ENCODE results near the gene OGFOD3.
"Not testable (repeated sequence)": the region's sequence is repeated elsewhere in the genome, so short reads cannot be mapped to it uniquely, and the experiment has no call there.

DNA sequence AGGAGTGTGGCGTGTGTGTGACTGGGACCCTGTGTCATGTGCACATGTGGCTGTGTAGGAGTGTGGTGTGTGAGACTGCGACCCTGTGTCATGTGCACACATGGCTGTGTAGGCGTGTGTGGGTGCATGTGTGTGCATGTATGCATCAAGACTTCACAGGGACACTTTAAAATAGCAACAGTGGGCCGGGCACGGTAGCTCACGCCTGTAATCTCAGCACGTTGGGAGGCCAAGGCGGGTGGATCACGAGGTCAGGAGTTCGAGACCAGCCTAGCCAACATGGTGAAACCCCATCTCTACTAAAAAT, 36.7 kb downstream of the OGFOD3 start:
- TF ChIP-seq, protein P1, sequence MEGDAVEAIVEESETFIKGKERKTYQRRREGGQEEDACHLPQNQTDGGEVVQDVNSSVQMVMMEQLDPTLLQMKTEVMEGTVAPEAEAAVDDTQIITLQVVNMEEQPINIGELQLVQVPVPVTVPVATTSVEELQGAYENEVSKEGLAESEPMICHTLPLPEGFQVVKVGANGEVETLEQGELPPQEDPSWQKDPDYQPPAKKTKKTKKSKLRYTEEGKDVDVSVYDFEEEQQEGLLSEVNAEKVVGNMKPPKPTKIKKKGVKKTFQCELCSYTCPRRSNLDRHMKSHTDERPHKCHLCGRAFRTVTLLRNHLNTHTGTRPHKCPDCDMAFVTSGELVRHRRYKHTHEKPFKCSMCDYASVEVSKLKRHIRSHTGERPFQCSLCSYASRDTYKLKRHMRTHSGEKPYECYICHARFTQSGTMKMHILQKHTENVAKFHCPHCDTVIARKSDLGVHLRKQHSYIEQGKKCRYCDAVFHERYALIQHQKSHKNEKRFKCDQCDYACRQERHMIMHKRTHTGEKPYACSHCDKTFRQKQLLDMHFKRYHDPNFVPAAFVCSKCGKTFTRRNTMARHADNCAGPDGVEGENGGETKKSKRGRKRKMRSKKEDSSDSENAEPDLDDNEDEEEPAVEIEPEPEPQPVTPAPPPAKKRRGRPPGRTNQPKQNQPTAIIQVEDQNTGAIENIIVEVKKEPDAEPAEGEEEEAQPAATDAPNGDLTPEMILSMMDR (conservative IDR thresholded peaks at IDR 0.05; ENCODE audit: low read depth in 2 of 2), result not testable (repeated sequence)
- TF ChIP-seq EZH2 (IDR thresholded peaks at IDR 0.05; ENCODE audit: low read depth, unreplicated experiment); CREB1 (CRISPR knock-in tag; IDR thresholded peaks at IDR 0.05; ENCODE audit: low read depth); EZH2phosphoT487 (IDR thresholded peaks at IDR 0.05; ENCODE audit: unreplicated experiment); POLR2AphosphoS5 (IDR thresholded peaks at IDR 0.05; ENCODE audit: low read depth); ZNF331 (CRISPR knock-in tag; IDR thresholded peaks at IDR 0.05; ENCODE audit: low read depth); STAT1 (IDR thresholded peaks at IDR 0.05; ENCODE audit: unreplicated experiment); NANOG (IDR thresholded peaks at IDR 0.05; ENCODE audit: borderline replicate concordance): not testable (repeated sequence)
- TF ChIP-seq, protein P2, sequence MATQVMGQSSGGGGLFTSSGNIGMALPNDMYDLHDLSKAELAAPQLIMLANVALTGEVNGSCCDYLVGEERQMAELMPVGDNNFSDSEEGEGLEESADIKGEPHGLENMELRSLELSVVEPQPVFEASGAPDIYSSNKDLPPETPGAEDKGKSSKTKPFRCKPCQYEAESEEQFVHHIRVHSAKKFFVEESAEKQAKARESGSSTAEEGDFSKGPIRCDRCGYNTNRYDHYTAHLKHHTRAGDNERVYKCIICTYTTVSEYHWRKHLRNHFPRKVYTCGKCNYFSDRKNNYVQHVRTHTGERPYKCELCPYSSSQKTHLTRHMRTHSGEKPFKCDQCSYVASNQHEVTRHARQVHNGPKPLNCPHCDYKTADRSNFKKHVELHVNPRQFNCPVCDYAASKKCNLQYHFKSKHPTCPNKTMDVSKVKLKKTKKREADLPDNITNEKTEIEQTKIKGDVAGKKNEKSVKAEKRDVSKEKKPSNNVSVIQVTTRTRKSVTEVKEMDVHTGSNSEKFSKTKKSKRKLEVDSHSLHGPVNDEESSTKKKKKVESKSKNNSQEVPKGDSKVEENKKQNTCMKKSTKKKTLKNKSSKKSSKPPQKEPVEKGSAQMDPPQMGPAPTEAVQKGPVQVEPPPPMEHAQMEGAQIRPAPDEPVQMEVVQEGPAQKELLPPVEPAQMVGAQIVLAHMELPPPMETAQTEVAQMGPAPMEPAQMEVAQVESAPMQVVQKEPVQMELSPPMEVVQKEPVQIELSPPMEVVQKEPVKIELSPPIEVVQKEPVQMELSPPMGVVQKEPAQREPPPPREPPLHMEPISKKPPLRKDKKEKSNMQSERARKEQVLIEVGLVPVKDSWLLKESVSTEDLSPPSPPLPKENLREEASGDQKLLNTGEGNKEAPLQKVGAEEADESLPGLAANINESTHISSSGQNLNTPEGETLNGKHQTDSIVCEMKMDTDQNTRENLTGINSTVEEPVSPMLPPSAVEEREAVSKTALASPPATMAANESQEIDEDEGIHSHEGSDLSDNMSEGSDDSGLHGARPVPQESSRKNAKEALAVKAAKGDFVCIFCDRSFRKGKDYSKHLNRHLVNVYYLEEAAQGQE (IDR thresholded peaks at IDR 0.05; ENCODE audit: unreplicated experiment), result not testable (repeated sequence)
- TF ChIP-seq, protein P3, sequence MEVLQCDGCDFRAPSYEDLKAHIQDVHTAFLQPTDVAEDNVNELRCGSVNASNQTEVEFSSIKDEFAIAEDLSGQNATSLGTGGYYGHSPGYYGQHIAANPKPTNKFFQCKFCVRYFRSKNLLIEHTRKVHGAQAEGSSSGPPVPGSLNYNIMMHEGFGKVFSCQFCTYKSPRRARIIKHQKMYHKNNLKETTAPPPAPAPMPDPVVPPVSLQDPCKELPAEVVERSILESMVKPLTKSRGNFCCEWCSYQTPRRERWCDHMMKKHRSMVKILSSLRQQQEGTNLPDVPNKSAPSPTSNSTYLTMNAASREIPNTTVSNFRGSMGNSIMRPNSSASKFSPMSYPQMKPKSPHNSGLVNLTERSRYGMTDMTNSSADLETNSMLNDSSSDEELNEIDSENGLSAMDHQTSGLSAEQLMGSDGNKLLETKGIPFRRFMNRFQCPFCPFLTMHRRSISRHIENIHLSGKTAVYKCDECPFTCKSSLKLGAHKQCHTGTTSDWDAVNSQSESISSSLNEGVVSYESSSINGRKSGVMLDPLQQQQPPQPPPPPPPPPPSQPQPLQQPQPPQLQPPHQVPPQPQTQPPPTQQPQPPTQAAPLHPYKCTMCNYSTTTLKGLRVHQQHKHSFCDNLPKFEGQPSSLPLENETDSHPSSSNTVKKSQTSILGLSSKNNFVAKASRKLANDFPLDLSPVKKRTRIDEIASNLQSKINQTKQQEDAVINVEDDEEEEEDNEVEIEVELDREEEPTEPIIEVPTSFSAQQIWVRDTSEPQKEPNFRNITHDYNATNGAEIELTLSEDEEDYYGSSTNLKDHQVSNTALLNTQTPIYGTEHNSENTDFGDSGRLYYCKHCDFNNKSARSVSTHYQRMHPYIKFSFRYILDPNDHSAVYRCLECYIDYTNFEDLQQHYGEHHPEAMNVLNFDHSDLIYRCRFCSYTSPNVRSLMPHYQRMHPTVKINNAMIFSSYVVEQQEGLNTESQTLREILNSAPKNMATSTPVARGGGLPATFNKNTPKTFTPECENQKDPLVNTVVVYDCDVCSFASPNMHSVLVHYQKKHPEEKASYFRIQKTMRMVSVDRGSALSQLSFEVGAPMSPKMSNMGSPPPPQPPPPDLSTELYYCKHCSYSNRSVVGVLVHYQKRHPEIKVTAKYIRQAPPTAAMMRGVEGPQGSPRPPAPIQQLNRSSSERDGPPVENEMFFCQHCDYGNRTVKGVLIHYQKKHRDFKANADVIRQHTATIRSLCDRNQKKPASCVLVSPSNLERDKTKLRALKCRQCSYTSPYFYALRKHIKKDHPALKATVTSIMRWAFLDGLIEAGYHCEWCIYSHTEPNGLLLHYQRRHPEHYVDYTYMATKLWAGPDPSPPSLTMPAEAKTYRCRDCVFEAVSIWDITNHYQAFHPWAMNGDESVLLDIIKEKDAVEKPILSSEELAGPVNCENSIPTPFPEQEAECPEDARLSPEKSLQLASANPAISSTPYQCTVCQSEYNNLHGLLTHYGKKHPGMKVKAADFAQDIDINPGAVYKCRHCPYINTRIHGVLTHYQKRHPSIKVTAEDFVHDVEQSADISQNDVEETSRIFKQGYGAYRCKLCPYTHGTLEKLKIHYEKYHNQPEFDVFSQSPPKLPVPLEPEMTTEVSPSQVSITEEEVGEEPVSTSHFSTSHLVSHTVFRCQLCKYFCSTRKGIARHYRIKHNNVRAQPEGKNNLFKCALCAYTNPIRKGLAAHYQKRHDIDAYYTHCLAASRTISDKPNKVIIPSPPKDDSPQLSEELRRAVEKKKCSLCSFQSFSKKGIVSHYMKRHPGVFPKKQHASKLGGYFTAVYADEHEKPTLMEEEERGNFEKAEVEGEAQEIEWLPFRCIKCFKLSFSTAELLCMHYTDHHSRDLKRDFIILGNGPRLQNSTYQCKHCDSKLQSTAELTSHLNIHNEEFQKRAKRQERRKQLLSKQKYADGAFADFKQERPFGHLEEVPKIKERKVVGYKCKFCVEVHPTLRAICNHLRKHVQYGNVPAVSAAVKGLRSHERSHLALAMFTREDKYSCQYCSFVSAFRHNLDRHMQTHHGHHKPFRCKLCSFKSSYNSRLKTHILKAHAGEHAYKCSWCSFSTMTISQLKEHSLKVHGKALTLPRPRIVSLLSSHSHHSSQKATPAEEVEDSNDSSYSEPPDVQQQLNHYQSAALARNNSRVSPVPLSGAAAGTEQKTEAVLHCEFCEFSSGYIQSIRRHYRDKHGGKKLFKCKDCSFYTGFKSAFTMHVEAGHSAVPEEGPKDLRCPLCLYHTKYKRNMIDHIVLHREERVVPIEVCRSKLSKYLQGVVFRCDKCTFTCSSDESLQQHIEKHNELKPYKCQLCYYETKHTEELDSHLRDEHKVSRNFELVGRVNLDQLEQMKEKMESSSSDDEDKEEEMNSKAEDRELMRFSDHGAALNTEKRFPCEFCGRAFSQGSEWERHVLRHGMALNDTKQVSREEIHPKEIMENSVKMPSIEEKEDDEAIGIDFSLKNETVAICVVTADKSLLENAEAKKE (CRISPR knock-in tag; IDR thresholded peaks at IDR 0.05), result not testable (repeated sequence)
- TF ChIP-seq, protein P4, sequence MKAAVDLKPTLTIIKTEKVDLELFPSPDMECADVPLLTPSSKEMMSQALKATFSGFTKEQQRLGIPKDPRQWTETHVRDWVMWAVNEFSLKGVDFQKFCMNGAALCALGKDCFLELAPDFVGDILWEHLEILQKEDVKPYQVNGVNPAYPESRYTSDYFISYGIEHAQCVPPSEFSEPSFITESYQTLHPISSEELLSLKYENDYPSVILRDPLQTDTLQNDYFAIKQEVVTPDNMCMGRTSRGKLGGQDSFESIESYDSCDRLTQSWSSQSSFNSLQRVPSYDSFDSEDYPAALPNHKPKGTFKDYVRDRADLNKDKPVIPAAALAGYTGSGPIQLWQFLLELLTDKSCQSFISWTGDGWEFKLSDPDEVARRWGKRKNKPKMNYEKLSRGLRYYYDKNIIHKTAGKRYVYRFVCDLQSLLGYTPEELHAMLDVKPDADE (IDR thresholded peaks at IDR 0.05), result not testable (repeated sequence)
